Parathyroid adenoma (tissue), 2 donors: Measurements from ENCODE around the gene CUTA.

ENCODE experiments used
- H2AFZ ChIP-seq: fragments of 300-600 bp; sonication (generic); one replicate; pipeline ENCODE4 v1.7.0; 2017; ENCODE audit warnings: antibody characterized with exemption, mild to moderate bottlenecking
- H3K27ac ChIP-seq: fragments of 300-600 bp; sonication (generic); one replicate; pipeline ENCODE4 v1.7.0; 2017
- H3K27me3 ChIP-seq: fragments of 300-600 bp; sonication (generic); one replicate; pipeline ENCODE4 v1.7.0; 2017; ENCODE audit warnings: low read length; ENCODE audit not compliant: control insufficient read depth, insufficient read depth
- H3K36me3 ChIP-seq: fragments of 300-600 bp; sonication (generic); one replicate; pipeline ENCODE4 v1.7.0; 2017; ENCODE audit warnings: low read length; ENCODE audit not compliant: control insufficient read depth, insufficient read depth
- H3K4me1 ChIP-seq: fragments of 300-600 bp; sonication (generic); one replicate; pipeline ENCODE4 v1.7.0; 2017; ENCODE audit warnings: control low read depth
- H3K4me2 ChIP-seq: fragments of 300-600 bp; sonication (generic); one replicate; pipeline ENCODE4 v1.7.0; 2017; ENCODE audit warnings: low read length
- H3K4me3 ChIP-seq: fragments of 300-600 bp; sonication (generic); one replicate; pipeline ENCODE4 v1.7.0; 2017; ENCODE audit warnings: low read depth, low read length
- H3K79me2 ChIP-seq: fragments of 300-600 bp; sonication (generic); one replicate; pipeline ENCODE4 v1.7.0; 2017; ENCODE audit warnings: control low read depth
- H3K9ac ChIP-seq: fragments of 300-600 bp; sonication (generic); one replicate; pipeline ENCODE4 v1.7.0; 2017; ENCODE audit warnings: mild to moderate bottlenecking
- H3K9me3 ChIP-seq: fragments of 300-600 bp; sonication (generic); one replicate; pipeline ENCODE4 v1.7.0; 2017; ENCODE audit warnings: low read length; ENCODE audit not compliant: control insufficient read depth
- TF ChIP-seq, protein P1 (sequence below): fragments of 300-600 bp; sonication (generic); IDR thresholded peaks from one replicate; pipeline ENCODE4 v1.7.0; 2017; ENCODE audit warnings: antibody characterized with exemption, mild to moderate bottlenecking
- donor health status: primary hyperparathyroidism.

CUTA gene

DNA sequence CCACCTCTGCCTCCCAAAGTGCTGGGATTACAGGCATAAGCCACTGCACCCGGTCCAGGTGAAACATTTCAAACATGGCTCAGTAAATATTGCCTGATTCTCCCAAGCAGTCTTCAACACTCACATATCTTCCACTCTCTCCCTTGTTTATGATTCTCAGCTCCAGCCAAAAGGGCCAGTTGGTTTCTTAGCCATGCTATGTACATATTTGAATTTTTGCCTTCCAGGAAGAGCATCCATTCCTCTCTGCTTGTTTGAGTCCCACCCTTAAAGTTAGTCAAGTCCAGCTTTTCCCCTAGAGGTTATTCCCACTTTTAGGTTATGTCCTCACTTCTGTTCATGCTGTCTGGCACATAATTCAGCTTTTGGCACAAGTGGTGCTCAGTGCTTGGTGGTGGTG, 20.4 kb downstream of the CUTA start:
- Histone ChIP-seq H3K27ac (no peak overlapping the region), H3K79me2 (no peaks in the 10 kb centered on the region), H2AFZ (no peak overlapping the region), H3K4me1 (no peaks in the 10 kb centered on the region), H3K4me2 (no peak overlapping the region), H3K36me3 (no peaks in the 10 kb centered on the region), H3K27me3 (no peaks in the 10 kb centered on the region), H3K9ac (no peak overlapping the region), H3K4me3 (no peak overlapping the region), H3K9me3 (no peaks in the 10 kb centered on the region)
- TF ChIP-seq, protein P1, sequence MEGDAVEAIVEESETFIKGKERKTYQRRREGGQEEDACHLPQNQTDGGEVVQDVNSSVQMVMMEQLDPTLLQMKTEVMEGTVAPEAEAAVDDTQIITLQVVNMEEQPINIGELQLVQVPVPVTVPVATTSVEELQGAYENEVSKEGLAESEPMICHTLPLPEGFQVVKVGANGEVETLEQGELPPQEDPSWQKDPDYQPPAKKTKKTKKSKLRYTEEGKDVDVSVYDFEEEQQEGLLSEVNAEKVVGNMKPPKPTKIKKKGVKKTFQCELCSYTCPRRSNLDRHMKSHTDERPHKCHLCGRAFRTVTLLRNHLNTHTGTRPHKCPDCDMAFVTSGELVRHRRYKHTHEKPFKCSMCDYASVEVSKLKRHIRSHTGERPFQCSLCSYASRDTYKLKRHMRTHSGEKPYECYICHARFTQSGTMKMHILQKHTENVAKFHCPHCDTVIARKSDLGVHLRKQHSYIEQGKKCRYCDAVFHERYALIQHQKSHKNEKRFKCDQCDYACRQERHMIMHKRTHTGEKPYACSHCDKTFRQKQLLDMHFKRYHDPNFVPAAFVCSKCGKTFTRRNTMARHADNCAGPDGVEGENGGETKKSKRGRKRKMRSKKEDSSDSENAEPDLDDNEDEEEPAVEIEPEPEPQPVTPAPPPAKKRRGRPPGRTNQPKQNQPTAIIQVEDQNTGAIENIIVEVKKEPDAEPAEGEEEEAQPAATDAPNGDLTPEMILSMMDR, result no peak

DNA sequence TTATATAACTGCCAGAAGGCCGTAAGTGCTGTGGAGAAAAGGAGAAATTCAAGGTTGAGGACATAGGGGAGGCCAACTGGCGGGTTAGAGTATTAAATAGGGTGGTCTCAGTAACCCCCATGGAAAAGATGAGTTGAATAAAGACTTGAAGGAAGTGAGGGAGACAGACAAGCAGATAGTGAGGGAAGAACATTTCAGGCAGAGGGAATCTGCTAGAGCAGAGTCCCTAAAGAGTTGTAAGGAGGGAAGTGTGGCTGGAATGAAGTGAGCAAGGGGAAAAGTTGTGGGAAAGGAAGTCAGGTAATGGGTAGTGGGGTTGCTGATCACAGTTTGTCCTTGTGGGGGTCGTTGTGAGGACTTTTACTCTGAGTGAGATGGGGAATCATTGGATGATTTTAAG, 24.9 kb downstream of the CUTA start:
- H3K79me2 ChIP-seq, result no peaks in the 10 kb centered on the region
- no peak overlapping the region for H3K4me2 ChIP-seq
- no peaks in the 10 kb centered on the region for H3K27me3 ChIP-seq
- no peak overlapping the region for H3K9ac ChIP-seq
- no peak overlapping the region for H2AFZ ChIP-seq
- no peaks in the 10 kb centered on the region for H3K9me3 ChIP-seq
- TF ChIP-seq, protein P1, result no peak
- no peak overlapping the region for H3K4me3 ChIP-seq
- H3K36me3 ChIP-seq, result no peaks in the 10 kb centered on the region
- no peak overlapping the region for H3K27ac ChIP-seq
- peaks cover 12% of the 10 kb centered on the region for H3K4me1 ChIP-seq

DNA sequence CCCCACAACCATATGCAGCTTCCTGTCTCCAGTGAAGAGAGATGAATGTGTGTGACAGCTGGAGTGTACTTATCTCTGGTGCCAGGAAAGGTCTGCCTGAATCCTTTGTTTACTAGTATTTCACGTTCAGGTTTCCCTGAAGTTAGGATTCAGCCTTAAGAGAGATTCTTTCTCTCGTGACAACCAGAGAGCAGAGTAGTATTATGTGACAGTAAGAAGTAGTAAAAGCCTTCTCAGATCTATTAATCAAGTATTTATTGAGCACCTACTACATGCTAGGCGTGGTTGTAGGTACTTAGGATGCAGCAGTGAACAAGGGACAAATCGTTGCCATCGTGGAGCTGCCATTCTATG, 25.3 kb downstream of the CUTA start:
- no peaks in the 10 kb centered on the region for H3K9me3 ChIP-seq
- H3K9ac ChIP-seq, result no peak overlapping the region
- H3K4me3 ChIP-seq, result no peak overlapping the region
- no peaks in the 10 kb centered on the region for H3K36me3 ChIP-seq
- peaks cover 12% of the 10 kb centered on the region for H3K4me1 ChIP-seq
- TF ChIP-seq, protein P1, result no peak
- H3K27me3 ChIP-seq, result no peaks in the 10 kb centered on the region
- H3K27ac ChIP-seq, result no peak overlapping the region
- H3K79me2 ChIP-seq, result no peaks in the 10 kb centered on the region
- H3K4me2 ChIP-seq, result peak overlapping the region; percentile 79
- H2AFZ ChIP-seq, result peak overlapping the region; percentile 71

DNA sequence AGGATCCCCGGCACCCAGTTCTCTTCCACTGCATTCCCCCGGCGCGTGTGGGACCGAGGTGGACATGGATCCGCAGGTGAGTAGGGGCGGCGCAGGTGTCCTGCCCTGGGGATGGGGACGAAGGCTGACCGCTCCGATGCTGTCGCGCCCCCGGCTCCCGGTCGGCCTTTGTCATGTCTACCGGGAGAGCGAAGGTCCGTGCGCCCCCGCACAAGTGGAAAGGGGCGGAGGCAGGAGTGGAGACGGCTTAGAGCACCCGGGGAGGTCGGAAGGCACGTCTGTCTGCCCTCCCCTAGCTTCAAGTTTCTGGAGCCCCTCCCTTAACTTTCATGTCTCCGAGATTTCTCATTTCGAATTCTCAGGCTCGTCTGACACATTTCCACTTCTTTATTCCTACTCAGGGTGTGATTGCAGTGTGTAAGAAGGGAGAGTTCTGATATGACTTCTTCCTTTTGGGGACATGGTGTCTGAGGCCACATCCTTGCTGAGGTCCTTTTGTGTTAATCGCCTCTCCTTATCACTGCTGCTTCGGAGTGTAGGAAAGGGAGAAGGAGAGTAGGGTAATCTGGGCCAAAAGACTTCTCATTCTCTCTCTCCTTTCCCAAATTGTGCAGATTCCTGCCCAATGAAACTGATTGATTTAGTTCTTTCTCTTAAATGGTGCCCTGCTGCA, 25.8 kb downstream of the CUTA start:
- TF ChIP-seq, protein P1, result no peak
- Histone ChIP-seq H3K9me3 (no peaks in the 10 kb centered on the region), H3K79me2 (no peaks in the 10 kb centered on the region), H3K4me2 (peak overlapping the region; percentile 79), H2AFZ (peak overlapping the region; percentile 71), H3K27ac (peak overlapping the region; percentile 94), H3K4me1 (peaks cover 12% of the 10 kb centered on the region), H3K36me3 (no peaks in the 10 kb centered on the region), H3K9ac (no peak overlapping the region), H3K4me3 (peak overlapping the region; percentile 47), H3K27me3 (no peaks in the 10 kb centered on the region)

DNA sequence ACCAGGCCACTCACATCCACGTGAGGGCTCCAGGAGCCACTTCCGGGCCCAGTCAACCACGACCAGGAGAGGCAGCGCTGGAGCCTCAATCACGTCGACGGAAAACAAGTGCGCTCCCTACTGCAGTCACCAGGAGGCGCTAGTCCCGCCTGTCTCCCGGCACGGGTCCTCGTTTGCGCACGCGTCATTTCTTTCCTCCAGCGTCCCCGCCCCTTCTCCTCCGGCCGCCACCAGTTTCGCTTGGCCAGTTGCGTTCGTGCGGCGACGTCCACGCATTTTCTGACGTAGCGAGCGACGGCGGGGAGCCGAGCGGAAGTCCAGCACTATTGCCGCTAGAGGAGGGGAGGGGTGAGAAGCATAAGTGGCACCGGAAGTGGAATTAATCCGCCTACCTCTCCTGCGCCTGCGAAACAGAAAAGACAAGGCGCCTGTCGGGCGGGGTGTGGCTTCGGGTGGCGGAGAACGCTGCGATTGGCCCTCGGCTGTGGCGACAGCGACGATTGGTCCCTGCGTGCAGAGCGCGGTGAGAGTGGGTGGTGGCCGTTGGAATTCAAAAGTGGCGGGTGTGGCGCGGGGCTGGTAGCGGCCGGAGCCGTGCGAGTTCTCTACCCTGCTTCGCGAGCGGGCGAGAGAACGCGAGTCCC, 26.5 kb downstream of the CUTA start, which contains the start of gene KIFC1:
KIFC1 (plus strand) TSS at position 546 of the 644 bp plus-strand sequence. CDS start 163 bp downstream, outside the sequence.
- TF ChIP-seq, protein P1, result peak; percentile 96

More for the DNA sequence above, 26.5 kb downstream of the CUTA start, which contains the start of gene KIFC1:
- H2AFZ ChIP-seq, result peak within 1 kb of the TSS; percentile 96
- no peaks in the 10 kb centered on the region for H3K27me3 ChIP-seq
- no peak within 1 kb of the TSS for H3K9ac ChIP-seq
- H3K4me3 ChIP-seq, result peak within 1 kb of the TSS; percentile 52
- peak within 1 kb of the TSS; percentile 79 for H3K4me2 ChIP-seq
- peak within 1 kb of the TSS; percentile 94 for H3K27ac ChIP-seq
- H3K4me1 ChIP-seq, result peaks cover 12% of the 10 kb centered on the region
- no peaks in the 10 kb centered on the region for H3K36me3 ChIP-seq
- no peaks in the 10 kb centered on the region for H3K79me2 ChIP-seq
- H3K9me3 ChIP-seq, result no peaks in the 10 kb centered on the region
